ENCODE results near the gene POMT1. TPM values are rescaled to one million over a fixed set of nuclear protein-coding genes. Genes with fewer than 3 reads are reported as not detected.

Gene POMT1
- total and polyA plus RNA-seq, 2 of the 8 experiments (the other 6 are each of a cell fraction or from before 2014, with no cell fraction given) = 22.3 to 33.2 TPM

DNA sequence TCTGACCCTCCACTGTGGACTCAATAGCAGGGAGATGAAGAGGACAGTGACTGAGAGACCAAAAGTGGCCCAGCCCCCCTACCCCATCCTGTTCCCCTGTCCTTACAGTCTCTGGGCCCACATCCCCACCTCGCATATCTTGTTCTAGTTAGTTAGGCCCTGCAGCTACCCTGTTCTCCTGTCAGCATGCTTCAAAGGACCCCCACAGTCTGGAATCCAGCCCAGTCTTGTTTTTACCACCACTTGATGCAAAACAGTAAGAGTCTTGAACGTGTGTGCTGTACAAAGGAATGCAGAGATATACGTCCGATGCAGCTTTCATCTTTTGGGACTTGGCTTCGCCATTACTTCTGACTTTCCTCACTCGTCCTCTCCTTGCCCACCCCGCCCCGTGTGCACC, 12.2 kb upstream of the POMT1 start (continued):
- TF ChIP-seq, protein P1, sequence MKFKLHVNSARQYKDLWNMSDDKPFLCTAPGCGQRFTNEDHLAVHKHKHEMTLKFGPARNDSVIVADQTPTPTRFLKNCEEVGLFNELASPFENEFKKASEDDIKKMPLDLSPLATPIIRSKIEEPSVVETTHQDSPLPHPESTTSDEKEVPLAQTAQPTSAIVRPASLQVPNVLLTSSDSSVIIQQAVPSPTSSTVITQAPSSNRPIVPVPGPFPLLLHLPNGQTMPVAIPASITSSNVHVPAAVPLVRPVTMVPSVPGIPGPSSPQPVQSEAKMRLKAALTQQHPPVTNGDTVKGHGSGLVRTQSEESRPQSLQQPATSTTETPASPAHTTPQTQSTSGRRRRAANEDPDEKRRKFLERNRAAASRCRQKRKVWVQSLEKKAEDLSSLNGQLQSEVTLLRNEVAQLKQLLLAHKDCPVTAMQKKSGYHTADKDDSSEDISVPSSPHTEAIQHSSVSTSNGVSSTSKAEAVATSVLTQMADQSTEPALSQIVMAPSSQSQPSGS (IDR thresholded peaks at IDR 0.05; ENCODE audit: low read length) = no peak
- no peak for TF ChIP-seq HDAC2 (IDR thresholded peaks at IDR 0.05; ENCODE audit: borderline replicate concordance in 1 of 2, low read depth in 2 of 2, low read length in 2 of 2)
- TF ChIP-seq, protein P2, sequence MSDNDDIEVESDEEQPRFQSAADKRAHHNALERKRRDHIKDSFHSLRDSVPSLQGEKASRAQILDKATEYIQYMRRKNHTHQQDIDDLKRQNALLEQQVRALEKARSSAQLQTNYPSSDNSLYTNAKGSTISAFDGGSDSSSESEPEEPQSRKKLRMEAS (IDR thresholded peaks at IDR 0.05) = no peak
- no peak for TF ChIP-seq FOSL1 (IDR thresholded peaks at IDR 0.05; ENCODE audit: insufficient read depth, low read depth, low read length)
